ENCODE data around the gene THOC6. TPM values are rescaled to one million over a fixed set of nuclear protein-coding genes. Genes with fewer than 3 reads are reported as not detected.
"Not testable (repeated sequence)": the region's sequence is repeated elsewhere in the genome, so short reads cannot be mapped to it uniquely, and the experiment has no call there.

THOC6 gene
- total RNA-seq, 4 donors from 2014 or later = 15.7 to 33.9 (median 26.7) TPM

DNA sequence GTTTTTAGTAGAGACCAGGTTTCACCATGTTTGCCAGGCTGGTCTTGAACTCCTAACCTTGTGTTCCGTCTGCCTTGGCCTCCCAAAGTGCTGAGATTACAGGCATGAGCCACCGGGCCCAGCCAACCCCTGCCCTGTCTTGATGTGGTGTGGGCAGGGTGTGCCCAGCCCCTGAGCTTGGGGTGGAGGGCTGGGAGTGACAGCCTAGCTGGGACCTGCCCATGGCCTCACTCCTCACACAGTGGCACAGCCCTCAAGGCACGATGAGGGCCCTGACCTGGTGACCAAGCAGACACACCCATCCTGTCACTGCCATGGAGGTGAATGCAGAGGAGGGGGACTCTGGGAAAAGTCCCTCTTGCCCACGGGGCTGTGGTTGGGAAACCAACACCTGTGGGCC, 44.7 kb downstream of the THOC6 start:
- DNase-seq (ENCODE audit: low spot score) (no peak), ATAC-seq (ENCODE audit: low FRiP score) (no peak)
- TF ChIP-seq, protein P1, sequence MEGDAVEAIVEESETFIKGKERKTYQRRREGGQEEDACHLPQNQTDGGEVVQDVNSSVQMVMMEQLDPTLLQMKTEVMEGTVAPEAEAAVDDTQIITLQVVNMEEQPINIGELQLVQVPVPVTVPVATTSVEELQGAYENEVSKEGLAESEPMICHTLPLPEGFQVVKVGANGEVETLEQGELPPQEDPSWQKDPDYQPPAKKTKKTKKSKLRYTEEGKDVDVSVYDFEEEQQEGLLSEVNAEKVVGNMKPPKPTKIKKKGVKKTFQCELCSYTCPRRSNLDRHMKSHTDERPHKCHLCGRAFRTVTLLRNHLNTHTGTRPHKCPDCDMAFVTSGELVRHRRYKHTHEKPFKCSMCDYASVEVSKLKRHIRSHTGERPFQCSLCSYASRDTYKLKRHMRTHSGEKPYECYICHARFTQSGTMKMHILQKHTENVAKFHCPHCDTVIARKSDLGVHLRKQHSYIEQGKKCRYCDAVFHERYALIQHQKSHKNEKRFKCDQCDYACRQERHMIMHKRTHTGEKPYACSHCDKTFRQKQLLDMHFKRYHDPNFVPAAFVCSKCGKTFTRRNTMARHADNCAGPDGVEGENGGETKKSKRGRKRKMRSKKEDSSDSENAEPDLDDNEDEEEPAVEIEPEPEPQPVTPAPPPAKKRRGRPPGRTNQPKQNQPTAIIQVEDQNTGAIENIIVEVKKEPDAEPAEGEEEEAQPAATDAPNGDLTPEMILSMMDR (IDR thresholded peaks at IDR 0.05) = no peak

DNA sequence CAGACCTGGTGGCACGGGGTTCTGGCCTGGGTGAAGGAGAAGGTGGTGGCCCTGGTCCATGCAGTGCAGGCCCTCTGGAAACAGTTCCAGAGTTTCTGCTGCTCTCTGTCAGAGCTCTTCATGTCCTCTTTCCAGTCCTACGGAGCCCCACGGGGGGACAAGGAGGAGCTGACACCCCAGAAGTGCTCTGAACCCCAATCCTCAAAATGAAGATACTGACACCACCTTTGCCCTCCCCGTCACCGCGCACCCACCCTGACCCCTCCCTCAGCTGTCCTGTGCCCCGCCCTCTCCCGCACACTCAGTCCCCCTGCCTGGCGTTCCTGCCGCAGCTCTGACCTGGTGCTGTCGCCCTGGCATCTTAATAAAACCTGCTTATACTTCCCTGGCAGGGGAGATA, 45.3 kb downstream of the THOC6 start:
- not testable (repeated sequence) for ATAC-seq (ENCODE audit: low FRiP score); DNase-seq (ENCODE audit: low spot score)

DNA sequence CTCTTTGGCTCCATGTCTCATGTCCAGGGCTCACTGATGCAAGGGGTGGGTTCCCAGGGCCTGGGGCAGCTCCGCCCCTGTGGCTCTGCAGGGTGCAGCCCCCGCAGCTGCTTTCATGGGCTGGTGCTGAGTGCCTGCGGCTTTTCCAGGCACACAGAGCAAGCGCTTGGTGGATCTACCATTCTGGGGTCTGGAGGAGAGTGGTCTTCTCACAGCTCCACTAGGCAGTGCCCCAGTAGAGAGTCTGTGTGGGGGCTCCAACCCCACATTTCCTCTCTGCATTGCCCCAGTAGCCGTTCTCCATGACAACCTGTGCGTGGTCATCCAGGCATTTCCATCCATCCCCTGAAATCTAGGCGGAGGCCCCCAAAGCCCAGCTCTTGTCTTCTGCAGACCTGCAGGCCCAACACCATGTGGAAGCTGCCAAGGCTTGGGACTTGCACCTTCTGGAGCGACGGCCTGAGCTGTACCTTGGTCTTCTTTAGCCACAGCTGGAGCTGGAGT, 46.8 kb downstream of the THOC6 start:
- ATAC-seq (ENCODE audit: low FRiP score) (no peak), DNase-seq (ENCODE audit: low spot score) (no peak)
- TF ChIP-seq, protein P1 (IDR thresholded peaks at IDR 0.05) = no peak

DNA sequence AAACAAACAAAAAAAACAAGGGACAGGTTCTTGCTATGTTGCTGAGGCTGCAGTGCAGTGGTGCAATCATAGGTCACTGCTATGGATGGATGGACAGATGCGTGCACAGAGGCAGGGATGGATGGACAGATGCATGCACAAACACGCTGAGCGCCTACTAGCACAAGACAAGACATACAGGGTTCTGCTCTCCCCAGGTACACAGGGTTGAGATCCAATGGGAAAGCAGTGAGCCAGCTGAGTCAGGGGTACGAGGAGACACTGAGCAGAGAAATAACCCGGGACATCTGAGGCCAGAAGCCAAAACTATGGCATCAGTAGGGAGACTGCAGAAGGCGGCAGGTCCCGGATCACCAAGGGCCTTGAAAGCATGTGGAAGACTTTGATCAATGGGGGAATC, 47.8 kb downstream of the THOC6 start:
- no peak for ATAC-seq (ENCODE audit: low FRiP score)
- DNase-seq (ENCODE audit: low spot score) = no peak
- TF ChIP-seq, protein P1 (IDR thresholded peaks at IDR 0.05) = no peak

DNA sequence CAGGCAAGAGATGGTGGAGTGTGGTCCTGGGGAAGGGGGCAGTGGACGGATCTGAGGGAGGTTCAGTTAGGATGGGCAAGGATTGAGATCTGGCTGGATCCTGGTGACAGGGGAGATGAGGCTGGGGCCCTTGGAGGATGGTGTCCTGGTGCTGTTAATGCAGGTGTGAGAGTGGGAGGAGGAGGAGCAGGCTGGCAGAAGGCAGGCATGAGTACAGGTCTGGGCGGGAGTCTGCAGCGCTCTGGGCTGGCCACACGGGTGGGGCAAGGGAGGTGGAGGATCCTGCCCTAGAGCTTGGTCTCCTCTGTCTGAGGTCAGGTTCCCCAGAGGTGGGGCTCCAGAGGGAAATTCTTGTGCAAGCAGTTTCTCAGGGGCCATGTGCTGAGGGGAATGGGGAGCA, 48.3 kb downstream of the THOC6 start:
- not testable (repeated sequence) for ATAC-seq (ENCODE audit: low FRiP score); DNase-seq (ENCODE audit: low spot score)

DNA sequence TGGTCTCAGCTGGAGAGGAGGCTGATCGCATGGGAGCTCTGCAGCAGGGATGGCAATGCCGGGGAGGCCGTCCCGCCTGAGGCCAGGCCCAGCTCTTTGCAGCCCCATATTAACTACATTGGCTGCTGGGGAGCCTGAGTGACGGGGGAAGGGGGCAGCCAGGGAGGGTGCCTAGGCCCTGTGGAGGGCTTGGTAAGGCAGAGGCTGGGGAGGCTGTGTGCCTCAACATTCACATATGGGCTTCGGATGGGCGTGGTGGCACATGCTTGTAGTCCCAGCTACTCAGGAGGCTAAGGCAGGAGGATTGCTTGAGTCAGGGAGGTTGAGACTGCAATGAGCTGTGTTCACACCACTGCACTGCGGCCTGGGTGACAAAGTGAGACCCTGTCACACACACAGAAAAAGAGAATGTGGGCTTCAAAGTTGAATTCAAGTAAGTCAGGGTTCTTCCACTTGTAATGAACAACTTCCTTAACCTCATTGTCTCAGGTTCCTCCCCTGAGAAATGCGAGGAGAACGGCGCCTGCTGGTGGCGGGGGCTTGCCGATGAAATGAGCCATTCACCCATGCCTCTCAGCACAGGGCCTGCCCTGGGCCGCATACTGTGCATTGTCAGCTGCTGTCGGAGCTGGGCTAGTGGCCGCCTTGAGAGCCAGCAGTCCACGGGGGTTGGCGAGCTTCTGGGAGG, 48.9 kb downstream of the THOC6 start:
- not testable (repeated sequence) for DNase-seq (ENCODE audit: low spot score); ATAC-seq (ENCODE audit: low FRiP score)

DNA sequence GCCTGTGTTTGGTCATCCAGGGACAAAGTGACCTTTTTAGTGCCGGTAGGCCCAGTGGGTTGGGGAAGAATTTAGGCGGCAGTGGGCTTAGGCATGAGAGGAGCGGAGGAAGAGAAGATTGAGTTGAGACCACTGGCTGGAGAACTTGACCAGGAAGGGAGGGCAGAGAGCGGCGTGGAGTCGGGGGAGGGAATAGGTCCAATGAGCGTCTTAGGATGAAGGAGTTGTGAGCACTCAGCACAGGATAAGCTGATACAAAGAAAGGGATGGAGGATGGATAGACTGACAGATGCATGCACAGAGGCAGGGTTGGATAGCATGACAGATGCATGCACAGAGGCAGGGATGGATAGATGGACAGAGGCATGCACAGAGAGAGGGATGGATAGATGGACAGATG, 49.6 kb downstream of the THOC6 start:
- TF ChIP-seq, protein P1 (IDR thresholded peaks at IDR 0.05) = no peak
- no peak for DNase-seq (ENCODE audit: low spot score)
- ATAC-seq (ENCODE audit: low FRiP score) = no peak

DNA sequence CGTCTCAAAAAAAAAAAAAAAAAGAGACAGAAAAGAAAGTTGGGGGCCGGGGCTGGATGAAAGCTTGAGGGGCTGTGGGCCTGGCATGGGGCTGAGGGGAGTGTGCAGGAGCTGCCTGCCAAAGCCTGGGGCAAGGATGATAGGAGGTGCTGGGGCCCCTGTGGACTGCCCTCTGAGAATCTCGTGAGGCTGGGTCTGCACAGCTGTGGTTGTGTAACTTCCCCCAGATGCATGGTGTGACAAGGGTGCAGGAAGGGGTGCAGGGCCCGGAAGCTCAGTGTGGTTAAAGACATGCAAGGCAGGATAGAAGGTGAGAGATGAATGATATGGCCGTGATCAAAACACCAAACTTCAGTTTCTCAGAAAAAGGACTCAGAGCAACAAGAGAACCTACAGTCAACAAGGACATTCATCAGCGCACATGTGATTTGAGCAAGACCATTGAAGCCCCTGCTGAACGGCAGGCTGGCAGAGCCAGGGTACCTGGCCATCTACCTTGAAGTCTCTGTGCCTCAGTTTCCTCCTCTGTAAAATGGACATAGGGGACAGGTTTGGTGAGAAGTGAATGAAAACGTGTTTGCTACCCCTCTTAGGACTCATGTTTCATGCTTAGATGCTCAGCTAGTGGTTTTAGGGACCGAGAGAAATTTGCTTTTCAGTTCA, 51.2 kb downstream of the THOC6 start:
- ATAC-seq (ENCODE audit: low FRiP score) (no peak), DNase-seq (ENCODE audit: low spot score) (no peak)
- TF ChIP-seq, protein P1 (IDR thresholded peaks at IDR 0.05) = no peak
